ENCODE measurements around the gene SASH1. TPM values are rescaled to one million over a fixed set of nuclear protein-coding genes. Genes with fewer than 3 reads are reported as not detected.

The SASH1 gene
- total and polyA plus RNA-seq, 2 experiments from 2014 or later = 7.5 to 7.8 TPM

- Histone ChIP-seq H3K4me3 (no peak overlapping the region), H3K27ac (peak overlapping the region; percentile 64), H3K9me3 (ENCODE audit: low read depth) (no peaks in the 10 kb centered on the region), H3K36me3 (replicated peaks; ENCODE audit: insufficient read depth, low read depth) (no peaks in the 10 kb centered on the region), H4K20me1 (ENCODE audit: insufficient read depth, poor library complexity, severe bottlenecking) (no peaks in the 10 kb centered on the region), H3K9me2 (replicated peaks; ENCODE audit: insufficient read depth) (no peaks in the 10 kb centered on the region), H3K4me1 (ENCODE audit: insufficient read depth) (peaks cover 14% of the 10 kb centered on the region), H3K4me2 (no peak overlapping the region), H3K27me3 (no peaks in the 10 kb centered on the region), H3K79me2 (no peaks in the 10 kb centered on the region), H2AFZ (no peak overlapping the region)
- DNase-seq (ENCODE audit: low spot score) = no peak
- WGBS (ENCODE audit: low lambda C conversion rate, missing lambda C conversion rate) = 89% methylated on average over 14 of the region's 14 CpGs
- no peak for TF ChIP-seq CTCF (IDR thresholded peaks at IDR 0.05; ENCODE audit: poor library complexity)
- no peak for TF ChIP-seq EZH2phosphoT487 (IDR thresholded peaks at IDR 0.05; ENCODE audit: low read depth, severe bottlenecking, unreplicated experiment)
- no peak for TF ChIP-seq EZH2 (IDR thresholded peaks at IDR 0.05; ENCODE audit: borderline replicate concordance)
Measured at GRCh38 chr6:148514091-148514845, 171.6 kb downstream of the SASH1 start.

GRCh38 chr6:148516217-148516616, 173.6 kb downstream of the SASH1 start:
- no peaks in the 10 kb centered on the region for H3K36me3 ChIP-seq (replicated peaks; ENCODE audit: insufficient read depth, low read depth)
- no peak overlapping the region for H3K4me2 ChIP-seq
- no peak for DNase-seq (ENCODE audit: low spot score)
- no peak for TF ChIP-seq EZH2phosphoT487 (IDR thresholded peaks at IDR 0.05; ENCODE audit: low read depth, severe bottlenecking, unreplicated experiment)
- no peak for TF ChIP-seq CTCF (IDR thresholded peaks at IDR 0.05; ENCODE audit: poor library complexity)
- no peaks in the 10 kb centered on the region for H3K79me2 ChIP-seq
- peaks cover 10% of the 10 kb centered on the region for H3K4me1 ChIP-seq (ENCODE audit: insufficient read depth)
- no peaks in the 10 kb centered on the region for H3K9me3 ChIP-seq (ENCODE audit: low read depth)
- no peak overlapping the region for H3K27ac ChIP-seq
- H2AFZ ChIP-seq = no peak overlapping the region
- H3K4me3 ChIP-seq = no peak overlapping the region
- no peaks in the 10 kb centered on the region for H4K20me1 ChIP-seq (ENCODE audit: insufficient read depth, poor library complexity, severe bottlenecking)
- no peaks in the 10 kb centered on the region for H3K27me3 ChIP-seq
- no peaks in the 10 kb centered on the region for H3K9me2 ChIP-seq (replicated peaks; ENCODE audit: insufficient read depth)
- WGBS (ENCODE audit: low lambda C conversion rate, missing lambda C conversion rate) = 81% methylated on average over 7 of the region's 7 CpGs

- no peak overlapping the region for H3K27ac ChIP-seq
- no peaks in the 10 kb centered on the region for H3K27me3 ChIP-seq
- H3K4me1 ChIP-seq (ENCODE audit: insufficient read depth) = peaks cover 12% of the 10 kb centered on the region
- WGBS (ENCODE audit: low lambda C conversion rate, missing lambda C conversion rate) = 87% methylated on average over 4 of the region's 4 CpGs
- no peak for TF ChIP-seq EZH2phosphoT487 (IDR thresholded peaks at IDR 0.05; ENCODE audit: low read depth, severe bottlenecking, unreplicated experiment)
- no peak for TF ChIP-seq CTCF (IDR thresholded peaks at IDR 0.05; ENCODE audit: poor library complexity)
- H3K9me2 ChIP-seq (replicated peaks; ENCODE audit: insufficient read depth) = no peaks in the 10 kb centered on the region
- H3K36me3 ChIP-seq (replicated peaks; ENCODE audit: insufficient read depth, low read depth) = no peaks in the 10 kb centered on the region
- no peaks in the 10 kb centered on the region for H3K9me3 ChIP-seq (ENCODE audit: low read depth)
- no peak for DNase-seq (ENCODE audit: low spot score)
- no peak overlapping the region for H3K4me2 ChIP-seq
- no peaks in the 10 kb centered on the region for H3K79me2 ChIP-seq
- no peak overlapping the region for H3K4me3 ChIP-seq
- no peak overlapping the region for H2AFZ ChIP-seq
- no peaks in the 10 kb centered on the region for H4K20me1 ChIP-seq (ENCODE audit: insufficient read depth, poor library complexity, severe bottlenecking)
Measured at GRCh38 chr6:148516617-148517016, 174.0 kb downstream of the SASH1 start.
